ENCODE results near the gene SCML1.
"Not testable (repeated sequence)": the region's sequence is repeated elsewhere in the genome, so short reads cannot be mapped to it uniquely, and the experiment has no call there.

SCML1 gene

DNA sequence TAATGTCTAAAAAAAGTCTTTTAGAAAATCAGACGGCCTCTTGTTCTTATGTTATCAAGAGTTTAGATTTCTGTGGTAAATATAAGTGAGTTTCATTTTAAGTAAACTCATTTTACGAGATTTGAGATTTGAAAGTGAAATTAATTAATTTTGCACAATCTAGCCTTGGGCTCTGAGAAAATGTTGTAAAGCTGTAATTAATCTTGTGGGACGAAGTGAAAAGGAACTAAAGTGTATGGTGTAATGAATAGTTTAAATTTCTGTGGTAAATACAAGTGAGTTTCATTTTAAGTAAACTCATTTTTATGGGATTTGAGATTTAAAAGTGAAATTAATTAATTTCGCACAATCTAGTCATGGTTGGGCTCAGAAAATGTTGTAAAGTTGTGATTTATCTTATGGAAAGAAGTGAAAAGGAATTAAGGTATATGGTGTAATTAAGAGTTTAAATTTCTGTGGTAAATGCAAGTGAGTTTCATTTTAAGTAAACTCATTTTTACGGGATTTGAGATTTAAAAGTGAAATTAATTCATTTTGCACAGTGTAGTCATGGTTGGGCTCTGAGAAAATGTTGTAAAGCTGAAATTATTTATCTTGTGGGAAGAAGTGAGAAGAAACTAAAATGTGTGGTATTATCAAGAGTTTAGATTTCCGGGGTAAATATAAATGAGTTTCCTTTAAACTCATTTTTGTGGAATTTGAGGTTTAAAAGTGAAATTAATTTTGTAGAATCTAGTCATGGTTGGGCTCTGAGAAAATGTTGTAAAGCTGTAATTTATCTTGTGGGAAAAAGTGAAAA is 1.6 kb downstream of the SCML1 start:
- no peak for DNase-seq (ENCODE audit: low read depth in 1 of 2, low spot score in 1 of 2)

DNA sequence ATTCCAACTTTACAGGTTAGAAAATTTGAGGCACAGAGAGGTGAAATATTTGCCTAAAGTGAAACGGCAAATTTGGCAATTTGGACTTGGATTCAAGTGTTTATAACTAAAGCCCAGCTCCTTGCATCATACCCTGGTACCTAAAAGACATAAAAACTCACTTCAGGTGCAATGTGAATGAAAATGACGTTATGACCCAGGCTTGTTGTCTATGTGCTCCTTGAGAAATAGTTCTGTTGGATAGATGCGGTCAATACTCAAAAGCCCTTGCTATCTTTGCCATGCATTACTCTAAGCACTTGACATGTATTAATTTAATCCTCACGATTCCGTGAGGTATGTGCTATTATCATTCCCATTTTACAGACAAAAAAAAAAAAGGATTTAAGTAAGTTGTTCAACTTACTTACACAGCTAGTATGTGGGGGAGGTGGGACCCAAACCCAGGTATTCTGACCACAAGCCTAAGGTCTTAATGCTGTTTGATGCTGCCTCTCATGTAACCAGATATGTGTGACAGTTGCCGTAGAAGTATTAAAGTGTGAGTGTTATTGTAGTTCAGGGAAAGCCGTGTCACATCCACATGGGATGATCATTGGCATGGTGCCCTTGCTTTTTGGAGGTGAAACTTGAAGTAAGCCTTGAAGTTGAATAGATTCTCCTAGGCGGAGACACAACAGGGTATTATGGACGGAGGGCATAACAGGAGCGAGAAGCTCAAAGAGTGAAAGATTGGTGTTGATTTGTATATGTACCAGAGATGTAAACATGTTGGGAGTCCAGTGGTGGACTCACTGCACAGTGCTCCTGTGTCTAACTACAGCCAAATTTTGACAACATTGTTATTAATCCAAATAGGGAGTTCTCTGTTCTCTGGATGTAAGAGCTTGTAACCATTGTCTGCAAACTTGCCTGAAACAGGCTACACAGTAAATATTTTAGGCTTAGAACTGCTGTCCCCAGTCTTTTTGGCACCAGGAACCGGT is 3.1 kb downstream of the SCML1 start:
- DNase-seq (ENCODE audit: low read depth in 1 of 2, low spot score in 1 of 2) = no peak

GRCh38 chrX:17741123-17741511 is 3.8 kb downstream of the SCML1 start:
- no peak for DNase-seq (ENCODE audit: low read depth in 1 of 2, low spot score in 1 of 2)

DNA sequence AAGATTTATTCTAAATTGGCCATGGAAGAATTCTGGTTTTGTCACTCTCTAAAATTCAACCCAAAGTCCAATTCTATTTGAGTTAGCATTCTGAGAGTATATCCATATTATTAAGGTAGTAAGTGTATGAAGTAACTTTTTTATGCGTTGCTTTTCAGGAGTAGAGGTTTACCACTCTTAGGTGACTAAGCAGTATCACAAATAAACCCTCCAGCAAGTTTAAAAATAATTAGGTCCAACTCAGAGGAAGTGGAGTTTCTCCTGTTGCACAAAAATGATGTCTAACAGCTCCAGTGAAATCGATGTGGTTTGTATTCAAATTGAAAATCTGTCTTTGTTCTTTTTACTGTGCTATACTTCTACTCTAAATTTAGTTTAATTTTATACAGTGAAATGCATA is 6.6 kb downstream of the SCML1 start:
- DNase-seq (ENCODE audit: low read depth in 1 of 2, low spot score in 1 of 2) = no peak

DNA sequence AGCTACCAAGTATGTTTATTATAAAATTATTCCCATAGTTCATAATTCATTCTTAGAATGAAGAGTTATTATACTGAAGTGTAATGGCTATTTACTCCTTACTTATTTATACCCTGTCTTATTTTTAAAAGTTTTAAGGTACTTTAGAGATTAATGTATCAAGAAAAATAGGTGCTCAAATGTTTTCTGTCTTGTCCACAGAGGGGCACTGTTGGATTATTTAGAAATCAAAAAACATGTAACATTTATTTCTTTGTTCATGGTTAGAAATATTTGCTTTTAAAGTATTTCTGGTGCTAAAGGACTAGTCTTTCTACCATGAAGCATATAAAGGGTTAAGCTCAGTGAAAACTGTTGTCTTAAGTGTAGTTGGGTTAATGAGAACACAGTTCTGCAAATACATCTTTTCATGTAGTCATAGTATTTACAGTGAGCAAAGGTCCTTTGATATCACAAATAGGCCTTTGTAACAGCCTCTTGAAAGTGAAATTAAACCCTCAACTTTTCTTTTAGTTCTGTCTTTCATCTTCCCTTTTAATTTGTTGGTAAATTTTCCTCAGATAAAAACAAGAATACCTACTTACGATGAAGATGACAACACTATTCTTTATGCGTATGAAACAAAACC is 7.7 kb downstream of the SCML1 start:
- no peak for DNase-seq (ENCODE audit: low read depth in 1 of 2, low spot score in 1 of 2)

- DNase-seq (ENCODE audit: low read depth in 1 of 2, low spot score in 1 of 2) = no peak
Measured at GRCh38 chrX:17747692-17748091, 10.4 kb downstream of the SCML1 start.

- no peak for DNase-seq (ENCODE audit: low read depth in 1 of 2, low spot score in 1 of 2)
Measured at GRCh38 chrX:17748684-17749083, 11.4 kb downstream of the SCML1 start.

- no peak for DNase-seq (ENCODE audit: low read depth in 1 of 2, low spot score in 1 of 2)
Measured at GRCh38 chrX:17750436-17750835, 13.1 kb downstream of the SCML1 start.

- no peak for DNase-seq (ENCODE audit: low read depth in 1 of 2, low spot score in 1 of 2)
Measured at GRCh38 chrX:17758382-17758781, 21.1 kb downstream of the SCML1 start.

DNA sequence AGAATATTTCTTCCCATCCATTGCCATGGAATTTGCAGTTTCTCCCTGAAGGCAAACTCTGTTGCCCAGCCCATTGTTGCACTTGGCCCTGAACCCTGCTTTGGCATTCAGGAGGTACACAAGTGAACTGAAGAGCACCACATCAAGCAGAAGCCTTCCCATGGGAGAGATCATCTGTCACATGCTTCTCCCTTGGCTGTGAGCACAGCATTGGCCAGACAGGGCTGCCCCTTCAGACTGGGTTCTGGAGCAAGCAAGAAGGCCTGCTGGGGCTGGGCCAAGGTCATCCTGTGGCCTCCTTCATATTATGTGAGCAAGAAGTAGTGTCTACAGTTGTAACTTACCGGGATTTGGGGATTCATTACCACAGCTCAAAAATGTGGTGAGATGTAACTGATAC is 22.7 kb downstream of the SCML1 start:
- DNase-seq (ENCODE audit: low read depth in 1 of 2, low spot score in 1 of 2) = no peak

DNA sequence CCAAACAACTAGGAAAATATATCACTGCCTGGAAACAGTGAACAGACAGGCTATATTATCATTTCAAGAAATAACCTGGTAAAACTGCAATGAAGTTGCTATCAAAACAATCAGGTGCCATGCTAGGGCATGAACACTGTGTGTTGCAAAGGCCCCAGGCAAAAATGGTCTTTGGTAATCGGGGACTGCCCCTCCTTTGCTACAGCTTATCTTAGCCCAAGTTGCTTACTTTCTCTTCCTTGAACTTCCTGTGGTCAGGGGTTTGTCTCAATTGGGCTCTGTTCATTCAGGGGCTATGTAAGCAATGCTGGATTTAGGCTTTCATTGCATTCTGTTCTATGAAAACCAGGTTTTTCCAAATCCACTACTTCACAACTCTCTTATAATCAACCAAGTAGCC is 30.4 kb downstream of the SCML1 start:
- DNase-seq (ENCODE audit: low read depth in 1 of 2, low spot score in 1 of 2) = no peak

- DNase-seq (ENCODE audit: low read depth in 1 of 2, low spot score in 1 of 2) = no peak
Measured at GRCh38 chrX:17768997-17769396, 31.7 kb downstream of the SCML1 start.

DNA sequence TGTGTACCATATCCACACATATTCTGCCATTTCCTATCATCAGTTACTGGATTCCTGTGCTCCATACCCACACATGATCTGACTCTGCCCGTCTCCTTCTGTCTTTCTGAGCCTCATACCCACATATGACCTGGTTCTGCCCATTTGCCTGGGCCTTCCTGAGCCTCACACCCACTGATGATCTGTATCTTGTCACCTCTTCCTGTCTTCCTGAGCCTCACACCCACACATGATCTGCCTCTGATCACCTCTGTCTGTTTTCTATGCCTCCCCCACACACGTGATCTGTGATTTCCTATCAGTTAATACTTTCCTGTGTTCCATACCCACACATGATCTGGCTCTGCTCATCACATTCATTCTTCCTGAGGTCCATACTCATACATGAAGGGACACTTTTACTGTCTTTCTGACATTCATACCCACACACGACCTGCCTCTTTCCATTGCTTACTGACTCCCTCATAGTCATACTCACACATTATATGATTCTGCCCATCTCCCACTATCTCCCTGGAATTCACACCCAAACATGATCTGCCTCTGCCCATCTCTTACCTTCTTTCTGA is 32.5 kb downstream of the SCML1 start:
- no peak for DNase-seq (ENCODE audit: low read depth in 1 of 2, low spot score in 1 of 2)

- DNase-seq (ENCODE audit: low read depth in 1 of 2, low spot score in 1 of 2) = no peak
Measured at GRCh38 chrX:17773221-17773876, 36.1 kb downstream of the SCML1 start.

DNA sequence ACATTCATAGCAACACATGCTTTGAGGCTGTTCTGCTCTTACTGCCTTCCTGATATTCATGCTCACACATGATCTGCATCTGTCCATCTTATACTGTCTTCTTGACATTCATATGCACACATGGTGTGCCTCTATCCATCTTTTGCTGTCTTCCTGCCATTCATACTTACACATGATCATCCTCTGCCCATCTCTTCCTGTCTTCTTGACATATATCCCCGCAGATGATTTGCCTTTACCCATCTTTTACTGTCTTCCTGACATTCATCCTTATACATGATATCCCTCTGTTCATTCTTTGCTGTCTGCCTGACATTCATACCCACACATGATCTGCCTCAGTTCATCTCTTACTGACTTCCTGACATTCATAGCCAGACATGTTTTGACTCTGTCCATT is 36.8 kb downstream of the SCML1 start:
- DNase-seq (ENCODE audit: low read depth in 1 of 2, low spot score in 1 of 2) = no peak

DNA sequence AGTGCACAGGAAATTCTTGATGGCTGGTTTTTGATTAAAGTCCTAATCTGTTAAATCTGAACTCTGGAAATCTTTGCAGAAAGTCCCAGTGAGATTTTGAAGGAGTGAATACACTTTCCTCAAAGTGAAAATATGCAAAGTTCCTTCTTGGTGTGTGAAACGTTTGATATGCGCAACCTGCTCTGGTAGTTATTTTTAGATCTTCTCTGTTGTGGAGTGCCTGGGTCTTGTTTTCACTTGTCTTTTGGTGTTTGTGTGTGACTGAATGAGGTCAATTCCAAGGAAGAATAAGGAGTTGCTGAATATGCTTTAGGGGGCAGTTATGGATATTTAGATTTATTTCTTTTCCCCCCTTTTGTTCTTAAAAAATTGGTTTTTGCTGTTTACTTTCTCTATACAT is 41.7 kb downstream of the SCML1 start:
- DNase-seq (ENCODE audit: low read depth in 1 of 2, low spot score in 1 of 2) = no peak

DNA sequence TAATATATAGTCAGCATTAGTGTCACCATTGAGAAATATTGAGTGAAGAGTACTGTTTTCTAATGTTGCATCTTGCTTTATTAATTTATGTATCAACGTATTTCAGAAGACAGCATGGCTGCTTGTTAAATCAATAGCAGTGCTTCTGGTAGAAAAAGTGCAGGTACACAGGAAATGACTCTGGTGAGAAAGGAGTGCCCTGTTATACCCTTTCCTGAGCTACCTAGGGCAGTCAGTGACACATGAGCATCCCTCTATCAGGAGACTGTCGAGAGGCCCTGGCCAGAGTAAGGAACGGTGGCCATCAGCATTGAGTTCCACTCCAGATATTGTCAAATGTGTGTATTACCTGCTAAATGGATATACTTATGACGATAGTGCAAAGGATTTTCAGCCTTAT is 42.1 kb downstream of the SCML1 start:
- no peak for DNase-seq (ENCODE audit: low read depth in 1 of 2, low spot score in 1 of 2)

- DNase-seq (ENCODE audit: low read depth in 1 of 2, low spot score in 1 of 2) = not testable (repeated sequence)
Measured at GRCh38 chrX:17786554-17787347, 49.5 kb downstream of the SCML1 start.

DNA sequence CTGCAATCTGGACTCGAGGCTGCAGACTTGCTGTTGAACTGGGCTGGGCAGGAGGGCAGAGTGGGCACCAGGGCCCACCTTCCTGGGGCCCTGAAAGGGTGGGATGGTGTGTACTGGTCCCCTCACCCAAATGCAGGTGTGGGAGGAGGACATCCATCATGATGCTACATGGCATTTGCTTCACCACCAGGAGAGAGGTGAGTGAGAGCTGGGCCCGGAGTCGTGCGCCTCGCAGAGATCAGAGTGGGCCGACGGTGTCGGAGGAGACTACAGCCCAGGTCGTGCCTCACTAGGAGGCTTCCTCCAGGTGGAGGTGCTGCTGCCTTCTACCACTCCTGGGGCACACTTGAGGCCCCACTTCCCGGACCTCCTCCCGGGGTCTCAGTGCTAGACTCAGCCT is 50.3 kb downstream of the SCML1 start:
- no peak for DNase-seq (ENCODE audit: low read depth in 1 of 2, low spot score in 1 of 2)

DNA sequence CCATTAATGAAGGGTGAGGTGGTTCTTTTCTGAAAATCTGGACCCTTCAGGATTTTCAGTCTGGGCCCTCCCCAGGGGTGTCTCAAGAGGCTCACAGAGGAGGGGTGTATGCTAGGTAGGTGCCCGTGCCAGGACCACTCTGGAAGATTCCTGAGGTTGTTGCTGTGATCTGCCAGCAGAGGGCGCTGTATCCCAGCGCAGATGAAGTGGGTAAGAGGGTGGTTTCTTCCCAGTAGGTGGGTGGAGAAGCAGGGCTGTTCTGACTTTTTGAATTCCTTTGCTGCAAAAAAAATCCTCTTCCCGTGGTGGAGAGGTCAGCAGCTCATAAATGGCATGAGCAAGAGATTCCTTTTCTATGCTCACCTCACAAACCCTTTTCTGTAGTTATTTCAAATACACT is 51.1 kb downstream of the SCML1 start:
- peak in 1 of 2 donors; percentile 15 for DNase-seq (ENCODE audit: low read depth in 1 of 2, low spot score in 1 of 2)
